Measurements from ENCODE around the gene PROSER1. TPM values are rescaled to one million over a fixed set of nuclear protein-coding genes. Genes with fewer than 3 reads are reported as not detected.
"Not testable (repeated sequence)": the region's sequence is repeated elsewhere in the genome, so short reads cannot be mapped to it uniquely, and the experiment has no call there.

PROSER1 gene
- 86.6 and 89.8 TPM in 2 replicates for total RNA-seq

DNA sequence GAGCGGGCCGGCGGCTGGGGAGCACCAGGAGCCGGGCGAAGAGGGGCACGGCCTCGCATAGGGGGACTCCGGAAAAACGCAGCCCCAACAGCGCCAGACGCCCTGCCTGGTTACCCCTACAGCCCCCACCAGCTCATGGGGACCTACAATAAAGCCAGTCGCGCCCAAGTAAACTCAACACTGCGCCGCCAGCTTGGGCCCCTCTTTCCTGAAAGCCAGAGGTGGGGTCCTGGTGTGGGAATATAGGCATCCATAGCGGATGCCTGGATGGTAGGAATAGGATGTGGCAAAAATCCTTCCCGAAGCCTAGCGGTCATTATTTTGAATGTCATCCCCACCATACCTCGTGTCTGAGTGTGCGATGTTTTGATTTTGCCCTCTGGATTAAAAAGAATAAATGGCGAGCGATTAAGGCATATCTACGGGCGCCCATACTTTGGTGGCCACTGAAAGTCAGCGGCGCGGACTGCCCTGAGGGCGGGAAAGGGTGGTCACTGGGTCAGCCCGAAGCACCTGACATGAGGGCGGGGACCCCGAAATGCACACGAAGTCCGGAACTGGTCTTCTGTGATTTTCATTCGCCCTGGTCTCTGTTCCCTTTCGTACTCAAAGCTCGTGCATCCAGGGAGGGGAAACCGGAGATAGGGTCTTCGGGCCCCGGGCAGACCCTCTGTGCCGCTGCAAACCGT, at the start of gene PROSER1, which contains the start of gene NHLRC3:
Gene PROSER1, minus strand, starts transcription at position 210 of the 689 bp plus-strand sequence. CDS start 847 bp downstream, outside the sequence.
Gene NHLRC3, plus strand, starts transcription at position 577 of the 689 bp plus-strand sequence. CDS start 184 bp downstream, outside the sequence.
- Mint-ChIP-seq H3K4me1 (peaks cover 48% of the 10 kb centered on the region), H3K9me3 (no peaks in the 10 kb centered on the region), H3K27me3 (no peaks in the 10 kb centered on the region), H3K4me3 (peak within 1 kb of the TSS; percentile 91), H3K27ac (peak within 1 kb of the TSS; percentile 95), H3K36me3 (ENCODE audit: low read depth) (peaks cover 24% of the 10 kb centered on the region)
- peak; percentile 94 for DNase-seq
- intact Hi-C loops (cut with micrococcal nuclease): loop anchor here (1.0 to 5.0 kb wide), 7 partner anchors 17 to 1739 kb away; partner anchors contain the start of genes COG6 and LHFPL6

DNA sequence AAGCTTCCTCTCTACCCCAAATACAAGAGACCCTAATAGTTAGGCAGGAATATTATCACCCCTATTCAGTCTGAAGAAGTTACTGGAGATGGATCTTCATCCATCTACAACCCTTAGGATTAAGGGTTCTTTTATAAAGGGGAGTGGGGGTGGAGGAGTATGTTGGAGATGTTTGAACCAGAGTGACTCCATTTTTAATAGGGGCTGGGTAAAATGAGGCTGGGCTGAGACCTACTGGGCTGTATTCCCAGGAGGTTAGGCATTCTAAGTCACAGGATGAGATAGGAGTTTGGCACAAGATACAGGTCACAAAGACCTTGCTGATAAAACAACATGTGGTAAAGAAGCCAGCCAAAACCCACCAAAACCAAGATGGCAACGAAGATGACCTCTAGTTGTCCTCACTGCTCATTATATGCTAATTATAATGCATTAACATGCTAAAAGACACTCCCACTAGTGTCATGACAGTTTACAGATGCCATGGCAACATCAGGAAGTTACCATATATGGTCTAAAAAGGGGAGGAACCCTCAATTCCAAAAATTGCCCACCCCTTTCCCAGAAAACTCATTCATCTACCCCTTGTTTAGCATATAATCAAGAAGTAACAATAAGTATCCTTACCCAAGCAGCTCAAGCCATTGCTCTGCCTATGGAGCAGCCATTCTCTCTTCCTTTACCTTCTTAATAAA, 48.5 kb upstream of the PROSER1 start:
- intact Hi-C loops (cut with micrococcal nuclease); H3K4me1 Mint-ChIP-seq; H3K27ac Mint-ChIP-seq; H3K36me3 Mint-ChIP-seq (ENCODE audit: low read depth); H3K27me3 Mint-ChIP-seq; H3K4me3 Mint-ChIP-seq; DNase-seq: not testable (repeated sequence)
- peaks cover 13% of the 10 kb centered on the region for H3K9me3 Mint-ChIP-seq

DNA sequence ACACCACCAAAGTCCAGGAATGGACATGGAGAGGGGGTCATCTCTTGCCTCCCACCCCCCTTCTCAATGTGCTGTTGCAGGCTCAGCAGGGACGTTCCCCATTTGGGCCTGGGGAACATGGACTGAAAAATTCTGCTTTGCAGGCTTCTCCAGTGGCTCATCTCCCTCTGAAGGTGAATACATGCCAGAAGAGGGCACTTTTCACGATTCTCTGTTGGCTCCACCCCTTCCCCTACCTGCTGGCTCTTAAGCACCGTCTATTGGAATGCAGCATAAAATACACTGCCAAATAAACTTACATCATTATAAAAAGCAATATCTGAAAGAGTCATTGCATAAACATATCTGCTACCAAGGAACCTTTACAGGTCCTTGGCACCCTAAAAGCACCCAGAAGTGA, 36.1 kb upstream of the PROSER1 start:
- peaks cover 24% of the 10 kb centered on the region for H3K9me3 Mint-ChIP-seq
- H3K4me1 Mint-ChIP-seq: no peaks in the 10 kb centered on the region
- intact Hi-C loops (cut with micrococcal nuclease): no loop called here
- H3K27ac Mint-ChIP-seq: no peak overlapping the region
- no peak overlapping the region for H3K4me3 Mint-ChIP-seq
- DNase-seq: no peak
- H3K27me3 Mint-ChIP-seq: peaks cover 37% of the 10 kb centered on the region
- H3K36me3 Mint-ChIP-seq (ENCODE audit: low read depth): no peaks in the 10 kb centered on the region

DNA sequence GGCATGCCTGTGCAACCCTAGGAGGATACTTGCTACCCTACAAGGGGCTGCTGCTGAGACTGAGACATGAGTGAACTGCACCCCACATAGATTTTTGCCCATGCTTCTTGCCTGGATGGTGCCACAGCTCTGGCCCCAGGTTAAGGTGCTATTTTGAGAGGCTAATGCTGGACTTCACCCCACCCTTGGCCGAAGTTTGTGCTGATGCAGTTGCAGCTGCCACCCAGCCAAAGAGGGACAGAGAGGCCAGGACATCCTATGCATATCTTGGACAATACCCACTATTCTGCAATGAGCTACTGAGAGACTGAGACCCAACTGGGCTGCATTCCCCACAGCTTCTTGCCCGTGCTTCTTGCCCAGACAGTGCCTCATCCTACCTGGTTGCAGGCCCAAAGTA, 35.0 kb upstream of the PROSER1 start:
- intact Hi-C loops (cut with micrococcal nuclease): no loop called here
- no peak overlapping the region for H3K27ac Mint-ChIP-seq
- peaks cover 37% of the 10 kb centered on the region for H3K27me3 Mint-ChIP-seq
- H3K9me3 Mint-ChIP-seq: peaks cover 24% of the 10 kb centered on the region
- H3K36me3 Mint-ChIP-seq (ENCODE audit: low read depth): no peaks in the 10 kb centered on the region
- DNase-seq: no peak
- no peaks in the 10 kb centered on the region for H3K4me1 Mint-ChIP-seq
- H3K4me3 Mint-ChIP-seq: no peak overlapping the region

DNA sequence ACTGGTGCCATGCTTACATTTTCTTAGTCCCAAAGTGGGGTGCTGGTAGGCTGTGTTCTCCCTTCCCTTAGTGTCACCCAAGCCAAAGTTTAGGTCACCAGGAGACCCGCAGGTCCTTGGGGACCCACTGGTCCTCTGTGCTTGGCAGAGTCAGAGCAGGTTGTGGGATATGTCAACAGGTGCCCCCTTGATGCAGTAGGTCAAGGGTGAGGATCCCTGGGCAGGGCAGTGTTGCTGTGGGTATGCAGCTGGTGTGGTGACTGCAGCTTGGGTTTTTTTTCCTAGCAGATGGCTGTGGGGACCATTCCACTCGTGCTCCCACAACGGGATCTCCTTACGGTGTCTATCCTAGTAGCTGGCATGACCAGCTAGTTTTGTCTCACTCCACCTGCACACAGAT, 24.1 kb upstream of the PROSER1 start:
- Mint-ChIP-seq H3K36me3 (ENCODE audit: low read depth) (peaks cover 6% of the 10 kb centered on the region), H3K4me3 (no peak overlapping the region), H3K27me3 (no peaks in the 10 kb centered on the region), H3K9me3 (no peaks in the 10 kb centered on the region), H3K4me1 (peaks cover 4% of the 10 kb centered on the region), H3K27ac (no peak overlapping the region)
- intact Hi-C loops (cut with micrococcal nuclease): no loop called here
- DNase-seq: no peak

DNA sequence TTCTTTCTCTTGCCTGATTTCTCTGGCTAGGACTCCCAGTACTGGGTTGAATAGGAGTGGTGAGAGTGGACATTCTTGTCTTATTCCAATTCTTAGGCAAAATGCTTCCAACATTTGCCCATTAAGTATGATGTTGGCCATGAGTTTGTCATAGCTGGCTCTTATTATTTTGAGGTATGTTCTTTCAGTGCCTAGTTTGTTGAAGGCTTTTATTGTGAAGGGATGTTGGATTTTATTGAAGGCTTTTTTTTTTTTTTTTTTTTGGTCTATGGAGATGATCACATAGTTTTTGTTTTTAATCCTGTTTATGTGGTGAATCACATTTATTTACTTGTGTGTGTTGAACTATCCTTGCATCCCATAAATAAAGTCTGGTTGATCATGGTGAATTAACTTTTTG, 20.2 kb upstream of the PROSER1 start:
- DNase-seq: no peak
- Mint-ChIP-seq H3K27ac (no peak overlapping the region), H3K36me3 (ENCODE audit: low read depth) (peaks cover 5% of the 10 kb centered on the region), H3K9me3 (peaks cover 3% of the 10 kb centered on the region), H3K4me1 (peaks cover 5% of the 10 kb centered on the region), H3K4me3 (no peak overlapping the region), H3K27me3 (no peaks in the 10 kb centered on the region)
- intact Hi-C loops (cut with micrococcal nuclease): no loop called here

DNA sequence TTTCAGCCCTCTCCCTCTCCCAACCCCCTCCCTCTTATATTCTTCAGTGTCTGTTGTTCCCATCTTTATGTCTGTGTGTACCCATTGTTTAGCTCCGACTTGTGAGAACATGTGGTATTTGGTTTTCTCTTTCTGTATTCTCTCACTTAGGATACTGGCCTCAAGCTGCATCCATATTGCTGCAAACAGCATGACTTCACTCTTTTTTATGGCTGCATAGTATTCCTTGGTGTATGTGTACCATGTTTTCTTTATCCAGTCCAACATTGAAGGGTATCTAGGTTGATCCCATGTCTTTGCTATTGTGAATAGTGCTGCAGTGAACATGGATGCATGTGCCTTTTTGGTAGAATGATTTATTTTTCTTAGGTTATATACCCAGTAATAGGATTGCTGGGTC, 18.1 kb upstream of the PROSER1 start:
- H3K27me3 Mint-ChIP-seq: no peaks in the 10 kb centered on the region
- intact Hi-C loops (cut with micrococcal nuclease): no loop called here
- DNase-seq: no peak
- no peak overlapping the region for H3K4me3 Mint-ChIP-seq
- H3K9me3 Mint-ChIP-seq: peaks cover 3% of the 10 kb centered on the region
- H3K4me1 Mint-ChIP-seq: peaks cover 5% of the 10 kb centered on the region
- H3K36me3 Mint-ChIP-seq (ENCODE audit: low read depth): peaks cover 6% of the 10 kb centered on the region
- no peak overlapping the region for H3K27ac Mint-ChIP-seq

DNA sequence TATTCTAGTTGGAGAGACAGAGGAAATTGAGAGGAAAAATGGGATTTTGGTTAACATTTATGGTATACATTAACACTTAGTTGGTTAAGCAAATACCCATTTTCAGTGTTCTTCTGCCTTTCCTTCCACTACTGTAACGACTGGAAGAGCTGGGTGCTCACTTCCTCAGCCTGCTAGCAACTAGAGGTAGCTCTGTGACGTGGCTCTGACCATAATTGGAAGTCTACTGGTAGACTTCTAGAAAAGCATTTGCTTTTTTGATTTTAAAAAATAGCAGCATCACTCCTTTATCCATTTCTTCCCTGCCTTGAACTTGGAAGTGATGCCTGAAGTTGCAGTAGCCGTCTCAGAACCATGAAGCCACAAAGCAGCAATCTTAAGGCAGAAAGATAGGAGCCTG, 16.2 kb upstream of the PROSER1 start:
- Mint-ChIP-seq H3K4me3 (no peak overlapping the region), H3K36me3 (ENCODE audit: low read depth) (peaks cover 6% of the 10 kb centered on the region), H3K27me3 (no peaks in the 10 kb centered on the region), H3K4me1 (peaks cover 2% of the 10 kb centered on the region), H3K9me3 (peaks cover 3% of the 10 kb centered on the region), H3K27ac (no peak overlapping the region)
- intact Hi-C loops (cut with micrococcal nuclease): loop anchor here (5.0 kb wide), 2 partner anchors 43 to 93 kb away; no protein-coding TSS in a partner anchor
- DNase-seq: no peak

DNA sequence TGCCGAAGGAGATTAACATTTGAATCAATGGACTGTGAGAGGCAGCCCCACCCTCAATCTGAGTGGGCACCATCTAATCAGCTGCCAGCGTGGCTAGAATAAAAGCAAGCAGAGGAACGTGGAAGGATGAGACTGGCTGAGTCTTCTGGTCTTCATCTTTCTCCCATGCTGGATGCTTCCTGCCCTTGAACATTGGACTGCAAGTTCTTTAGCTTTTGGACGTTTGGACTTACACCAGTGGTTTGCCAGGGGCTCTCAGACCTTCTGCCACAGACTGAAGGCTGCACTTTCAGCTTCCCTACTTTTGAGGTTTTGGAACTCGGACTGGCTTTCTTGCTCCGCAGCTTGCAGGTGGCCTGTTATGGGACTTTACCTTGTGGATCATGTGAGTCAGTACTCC, 15.1 kb upstream of the PROSER1 start:
- Mint-ChIP-seq H3K4me3 (no peak overlapping the region), H3K27me3 (no peaks in the 10 kb centered on the region), H3K4me1 (peaks cover 2% of the 10 kb centered on the region), H3K36me3 (ENCODE audit: low read depth) (peaks cover 14% of the 10 kb centered on the region), H3K27ac (no peak overlapping the region), H3K9me3 (peaks cover 3% of the 10 kb centered on the region)
- DNase-seq: no peak
- intact Hi-C loops (cut with micrococcal nuclease): loop anchor here (5.0 kb wide), 2 partner anchors 44 to 94 kb away; no protein-coding TSS in a partner anchor

DNA sequence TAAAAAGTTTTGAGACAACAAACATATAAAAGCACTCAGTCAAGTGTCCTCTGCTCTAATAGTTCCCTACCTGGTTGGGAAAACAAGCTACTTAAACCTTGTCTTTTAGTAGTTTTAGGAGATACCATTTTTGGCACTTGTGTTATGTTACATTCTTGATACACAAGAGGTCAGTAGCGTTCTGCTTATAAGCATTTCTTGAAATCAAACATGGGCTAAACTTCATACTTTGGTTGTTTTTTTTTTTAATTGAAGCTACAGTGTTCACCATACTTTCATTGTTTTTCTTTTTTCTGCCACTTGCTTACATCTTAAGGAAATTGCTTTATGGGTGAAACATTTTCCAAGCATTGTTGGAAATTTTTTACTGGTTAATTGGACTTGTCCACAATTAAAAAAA, 13.3 kb upstream of the PROSER1 start:
- Mint-ChIP-seq H3K4me1 (peaks cover 2% of the 10 kb centered on the region), H3K27me3 (no peaks in the 10 kb centered on the region), H3K9me3 (peaks cover 3% of the 10 kb centered on the region), H3K4me3 (no peak overlapping the region), H3K36me3 (ENCODE audit: low read depth) (peaks cover 17% of the 10 kb centered on the region), H3K27ac (no peak overlapping the region)
- DNase-seq: no peak
- intact Hi-C loops (cut with micrococcal nuclease): loop anchor here (1.0 to 5.0 kb wide), 4 partner anchors 46 to 561 kb away; no protein-coding TSS in a partner anchor

DNA sequence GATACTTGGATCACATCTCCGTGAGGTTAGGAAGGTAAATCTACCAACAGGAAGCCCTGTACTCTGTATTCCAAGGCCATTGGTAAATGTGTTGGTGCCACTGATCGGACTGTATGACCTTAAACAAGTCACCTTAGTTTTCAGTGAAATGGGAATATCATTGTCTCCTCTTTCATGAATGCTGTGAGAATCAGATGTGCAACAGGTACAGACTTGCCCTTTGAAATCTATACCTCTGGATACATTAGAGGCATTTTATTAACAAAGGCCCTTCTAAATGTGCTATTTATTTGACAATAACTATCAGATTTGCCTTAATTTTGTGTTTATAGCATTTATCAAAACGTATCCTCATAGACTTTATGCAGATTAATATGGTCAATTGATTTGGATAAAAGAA, 11.4 kb upstream of the PROSER1 start:
- Mint-ChIP-seq H3K27ac (no peak overlapping the region), H3K27me3 (no peaks in the 10 kb centered on the region), H3K4me3 (no peak overlapping the region), H3K36me3 (ENCODE audit: low read depth) (peaks cover 23% of the 10 kb centered on the region), H3K9me3 (no peaks in the 10 kb centered on the region), H3K4me1 (peaks cover 5% of the 10 kb centered on the region)
- DNase-seq: no peak
- intact Hi-C loops (cut with micrococcal nuclease): no loop called here

DNA sequence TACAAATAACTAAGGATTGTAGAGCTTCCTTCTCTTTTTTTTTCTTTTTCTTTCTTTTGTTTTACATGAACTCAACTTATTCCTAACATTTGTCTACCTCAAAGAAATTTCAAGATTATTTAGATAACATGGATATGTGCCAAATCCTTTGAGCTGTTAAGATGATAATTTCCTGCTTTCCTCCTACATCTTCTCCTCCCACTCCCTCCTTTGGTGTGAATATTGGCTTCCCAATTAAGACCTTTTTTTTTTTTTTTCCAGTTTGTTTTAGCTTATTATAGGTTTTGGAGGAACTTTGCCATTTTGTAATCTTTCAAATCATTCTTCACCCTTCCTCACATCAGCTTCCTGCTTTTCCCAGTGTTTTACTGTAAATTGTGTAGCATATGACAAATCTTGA, 10.9 kb upstream of the PROSER1 start:
- Mint-ChIP-seq H3K4me1 (peaks cover 6% of the 10 kb centered on the region), H3K27me3 (no peaks in the 10 kb centered on the region), H3K36me3 (ENCODE audit: low read depth) (peaks cover 25% of the 10 kb centered on the region), H3K4me3 (no peak overlapping the region), H3K27ac (no peak overlapping the region), H3K9me3 (no peaks in the 10 kb centered on the region)
- no peak for DNase-seq
- intact Hi-C loops (cut with micrococcal nuclease): no loop called here

DNA sequence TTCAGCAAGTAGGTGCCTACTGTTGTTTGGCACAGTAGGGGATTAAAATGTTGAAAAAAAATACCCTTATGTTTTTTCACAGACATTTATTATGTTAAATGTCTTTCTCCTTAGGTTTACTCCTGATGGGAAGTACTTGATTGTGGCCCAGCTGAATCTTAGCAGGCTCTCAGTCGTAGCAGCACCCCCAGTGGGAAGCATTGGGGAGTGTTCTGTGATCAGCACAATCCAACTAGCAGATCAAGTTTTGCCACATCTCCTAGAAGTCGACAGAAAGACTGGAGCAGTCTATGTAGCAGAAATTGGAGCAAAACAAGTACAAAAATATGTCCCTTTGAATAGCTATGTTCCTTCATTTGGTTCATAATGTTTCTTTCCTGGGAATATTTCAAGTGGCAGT, 9.7 kb upstream of the PROSER1 start:
- H3K4me3 Mint-ChIP-seq: no peak overlapping the region
- H3K9me3 Mint-ChIP-seq: no peaks in the 10 kb centered on the region
- peaks cover 28% of the 10 kb centered on the region for H3K36me3 Mint-ChIP-seq (ENCODE audit: low read depth)
- H3K27me3 Mint-ChIP-seq: no peaks in the 10 kb centered on the region
- no peak overlapping the region for H3K27ac Mint-ChIP-seq
- DNase-seq: no peak
- H3K4me1 Mint-ChIP-seq: peaks cover 12% of the 10 kb centered on the region
- intact Hi-C loops (cut with micrococcal nuclease): no loop called here

DNA sequence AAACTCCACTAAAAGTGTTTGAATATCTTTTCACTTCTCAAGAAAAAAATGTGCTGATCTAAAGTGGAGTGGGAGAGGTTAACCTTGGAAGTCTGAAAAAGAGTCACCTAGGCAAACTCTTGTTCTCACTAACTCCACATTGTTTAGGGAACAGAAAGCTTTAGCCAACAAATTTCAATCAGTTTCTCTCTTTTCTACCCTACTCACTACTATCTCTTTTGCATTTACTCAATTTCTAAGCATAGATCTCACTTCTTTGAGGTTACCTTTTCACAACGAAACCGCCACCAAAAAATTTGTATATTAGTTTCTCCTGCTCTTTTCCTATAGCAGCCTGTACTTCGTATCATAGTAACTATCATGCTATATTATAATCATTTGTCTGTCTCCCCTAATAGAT, 6.6 kb upstream of the PROSER1 start:
- no peak overlapping the region for H3K4me3 Mint-ChIP-seq
- DNase-seq: no peak
- no peaks in the 10 kb centered on the region for H3K27me3 Mint-ChIP-seq
- intact Hi-C loops (cut with micrococcal nuclease): no loop called here
- peaks cover 24% of the 10 kb centered on the region for H3K4me1 Mint-ChIP-seq
- H3K27ac Mint-ChIP-seq: no peak overlapping the region
- H3K36me3 Mint-ChIP-seq (ENCODE audit: low read depth): peaks cover 33% of the 10 kb centered on the region
- no peaks in the 10 kb centered on the region for H3K9me3 Mint-ChIP-seq
